IMR-90 (cell line): Measurements from ENCODE around the gene VASN. TPM values are rescaled to one million over a fixed set of nuclear protein-coding genes. Genes with fewer than 3 reads are reported as not detected.

Experiments used
- ATAC-seq: fragments of 200-7000 bp; cut with Tn5 transposase; 2 replicates; pipeline ENCODE4 v1.9.1; 2020; ENCODE audit warnings: low read depth, mild to moderate bottlenecking, moderate library complexity
- BruUV-seq: library from RNA; stranded (reverse); fragments of 400-500 nt; replicated peaks from 2 replicates; lab custom pipeline; 2021; lab: Mats Ljungman, UMichigan
- CTCF ChIA-PET: fragments of 300-600 bp; formaldehyde crosslinking; extraction: SDS; loops from one replicate; lab custom pipeline; 2021; ENCODE audit warnings: antibody characterized with exemption; lab: Yijun Ruan, JAX
- POLR2A ChIA-PET: fragments of 300-600 bp; sonication (Branson Sonifier 250); formaldehyde crosslinking; loops from one replicate; lab custom pipeline; 2022; ENCODE audit warnings: antibody characterized with exemption; ENCODE audit not compliant: unreplicated experiment; lab: Charles Lee
- DNase-seq: peaks from one replicate; pipeline ENCODE4 v3.0.0; 2013
- H2AFZ ChIP-seq: replicated peaks from 2 replicates; pipeline ENCODE3; 2013; ENCODE audit warnings: low read length, mild to moderate bottlenecking; ENCODE audit not compliant: poor library complexity
- H2AK5ac ChIP-seq: 2 replicates; pipeline ENCODE4 v1.6.1; 2013; ENCODE audit warnings: low read depth, low read length, inconsistent platforms
- H2AK9ac ChIP-seq: replicated peaks from 2 replicates; pipeline ENCODE3; 2013; ENCODE audit warnings: mild to moderate bottlenecking, low read depth, low read length, moderate library complexity; ENCODE audit not compliant: poor library complexity
- H2BK120ac ChIP-seq: 2 replicates; pipeline ENCODE4 v1.6.1; 2013; ENCODE audit warnings: low read depth, low read length, inconsistent platforms
- H2BK15ac ChIP-seq: 3 replicates; pipeline ENCODE4 v1.6.1; 2013; ENCODE audit warnings: low read depth, low read length, inconsistent platforms
- H2BK20ac ChIP-seq: 2 replicates; pipeline ENCODE4 v1.6.1; 2013; ENCODE audit warnings: low read depth, mild to moderate bottlenecking, inconsistent platforms, low read length, moderate library complexity
- H2BK5ac ChIP-seq: 2 replicates; pipeline ENCODE4 v1.6.1; 2013; ENCODE audit warnings: mild to moderate bottlenecking, low read depth, low read length, inconsistent platforms; ENCODE audit not compliant: poor library complexity, severe bottlenecking
- H3K14ac ChIP-seq: replicated peaks from 2 replicates; pipeline ENCODE4 v1.6.1; 2013; ENCODE audit warnings: low read depth, low read length, inconsistent platforms
- H3K18ac ChIP-seq: 2 replicates; pipeline ENCODE4 v1.6.1; 2013; ENCODE audit warnings: low read depth, low read length, control low read depth
- H3K23ac ChIP-seq: 2 replicates; pipeline ENCODE4 v1.6.1; 2013; ENCODE audit warnings: low read depth, low read length, inconsistent platforms
- H3K27ac ChIP-seq: 2 replicates; pipeline ENCODE4 v1.5.1; 2013; ENCODE audit warnings: mild to moderate bottlenecking, control low read depth, low read length; ENCODE audit not compliant: insufficient read depth
- H3K27me3 ChIP-seq: 2 replicates; pipeline ENCODE4 v1.6.1; 2013; ENCODE audit warnings: low read length; ENCODE audit not compliant: control insufficient read depth, insufficient read depth
- H3K36me3 ChIP-seq: 2 replicates; pipeline ENCODE4 v1.6.1; 2013; ENCODE audit warnings: low read length, mixed read lengths; ENCODE audit not compliant: control insufficient read depth, insufficient read depth
- H3K4ac ChIP-seq: 2 replicates; pipeline ENCODE4 v1.6.1; 2013; ENCODE audit warnings: low read depth, low read length, inconsistent platforms
- H3K4me1 ChIP-seq: 2 replicates; pipeline ENCODE4 v1.6.1; 2013; ENCODE audit warnings: low read length, mixed read lengths; ENCODE audit not compliant: control insufficient read depth, insufficient read depth
- H3K4me2 ChIP-seq: 2 replicates; pipeline ENCODE4 v1.6.1; 2013; ENCODE audit warnings: low read depth, mild to moderate bottlenecking, control low read depth, low read length, moderate library complexity
- H3K4me3 ChIP-seq: 2 replicates; pipeline ENCODE4 v1.5.1; 2013; ENCODE audit warnings: low read depth, mild to moderate bottlenecking, control low read depth, low read length, moderate library complexity; ENCODE audit not compliant: insufficient read depth
- H3K56ac ChIP-seq: 2 replicates; pipeline ENCODE4 v1.6.1; 2013; ENCODE audit warnings: low read length, inconsistent platforms; ENCODE audit not compliant: insufficient read depth; ENCODE audit errors: extremely low read depth
- H3K79me1 ChIP-seq, 2 experiments: 2 replicates each; pipeline ENCODE4 v1.6.1; 2013; ENCODE audit warnings: low read length in 2 of 2, inconsistent platforms in 1 of 2, low read depth in 1 of 2
- H3K9ac ChIP-seq: 2 replicates; pipeline ENCODE4 v1.6.1; 2013; ENCODE audit warnings: low read depth, low read length, control low read depth
- H3K9me1 ChIP-seq: 2 replicates; pipeline ENCODE4 v1.6.1; 2013; ENCODE audit warnings: low read length, inconsistent platforms; ENCODE audit not compliant: insufficient read depth
- H3K9me3 ChIP-seq: 2 replicates; pipeline ENCODE4 v1.6.1; 2013; ENCODE audit warnings: low read length; ENCODE audit not compliant: control insufficient read depth, insufficient read depth
- H4K20me1 ChIP-seq: 2 replicates; pipeline ENCODE4 v1.6.1; 2013; ENCODE audit warnings: low read length, inconsistent platforms; ENCODE audit not compliant: insufficient read depth
- H4K5ac ChIP-seq: 2 replicates; pipeline ENCODE4 v1.6.1; 2013; ENCODE audit warnings: mild to moderate bottlenecking, low read depth, low read length, control low read depth
- H4K8ac ChIP-seq, 2 experiments: 2 replicates each; pipeline ENCODE4 v1.6.1; 2013; ENCODE audit warnings: low read depth in 2 of 2, low read length in 2 of 2, control low read depth in 1 of 2, inconsistent platforms in 1 of 2
- H4K91ac ChIP-seq: 2 replicates; pipeline ENCODE4 v1.6.1; 2013; ENCODE audit warnings: low read depth, low read length, inconsistent platforms; ENCODE audit not compliant: insufficient read depth
- BHLHE40 ChIP-seq: fragments of 150-350 bp; IDR thresholded peaks from 2 replicates; pipeline ENCODE4 v1.6.1; 2016; ENCODE audit warnings: mild to moderate bottlenecking, low read depth, low read length
- CEBPB ChIP-seq: IDR thresholded peaks from 2 replicates; pipeline ENCODE4 v1.6.1; 2012; ENCODE audit warnings: low read depth, low read length, improper control_type of control experiment
- CHD1 ChIP-seq: IDR thresholded peaks from 2 replicates; pipeline ENCODE4 v1.6.1; 2012; ENCODE audit warnings: low read depth, low read length, improper control_type of control experiment
- CTCF ChIP-seq: conservative IDR thresholded peaks from 2 replicates; pipeline ENCODE4 v1.5.1; 2012; ENCODE audit warnings: mild to moderate bottlenecking, low read depth, low read length, improper control_type of control experiment
- ELK1 ChIP-seq: fragments of 150-350 bp; IDR thresholded peaks from 2 replicates; pipeline ENCODE4 v1.6.1; 2016; ENCODE audit warnings: low read depth, mild to moderate bottlenecking, low read length, moderate library complexity, borderline replicate concordance
- FOS ChIP-seq: fragments of 150-350 bp; IDR thresholded peaks from 2 replicates; pipeline ENCODE4 v1.6.1; 2016; ENCODE audit warnings: low read depth, low read length
- MAFK ChIP-seq: IDR thresholded peaks from 2 replicates; pipeline ENCODE4 v1.6.1; 2012; ENCODE audit warnings: low read depth, low read length, improper control_type of control experiment
- MAZ ChIP-seq: IDR thresholded peaks from 2 replicates; pipeline ENCODE4 v1.6.1; 2012; ENCODE audit warnings: low read depth, mild to moderate bottlenecking, low read length, improper control_type of control experiment, moderate library complexity, borderline replicate concordance
- MXI1 ChIP-seq: IDR thresholded peaks from 2 replicates; pipeline ENCODE4 v1.6.1; 2012; ENCODE audit warnings: low read depth, mild to moderate bottlenecking, low read length, moderate library complexity, borderline replicate concordance
- NFE2L2 ChIP-seq: fragments of 150-350 bp; IDR thresholded peaks from 2 replicates; pipeline ENCODE4 v1.6.1; 2016; ENCODE audit warnings: low read depth, mild to moderate bottlenecking, low read length
- RFX5 ChIP-seq: IDR thresholded peaks from 2 replicates; pipeline ENCODE4 v1.8.0; 2012; ENCODE audit warnings: low read depth, mild to moderate bottlenecking, low read length, moderate library complexity
- SMC3 ChIP-seq: fragments of 150-350 bp; IDR thresholded peaks from 2 replicates; pipeline ENCODE4 v1.6.1; 2016; ENCODE audit warnings: low read depth, mild to moderate bottlenecking, antibody characterized with exemption, low read length, moderate library complexity
- USF2 ChIP-seq: fragments of 150-350 bp; IDR thresholded peaks from 2 replicates; pipeline ENCODE4 v1.6.1; 2017; ENCODE audit warnings: mild to moderate bottlenecking, antibody characterized with exemption, low read length, low read depth
- WGBS, 2 experiments: methylation state at CpG; one replicate each; pipeline versions ENCODE4 v1.1.5 to v1.1.7; 2013; ENCODE audit warnings: missing lambda C conversion rate in 2 of 2; ENCODE audit not compliant: insufficient read length in 1 of 2; ENCODE audit errors: extremely low coverage in 2 of 2; 5-methylcytosine and 5-hydroxymethylcytosine counted together
- dilution Hi-C: fragments of 300-500 bp; cut with HindIII; formaldehyde crosslinking; loops from one replicate; pipeline ENCODE4 v1.14.3; 2018; ENCODE audit warnings: low sequenced_read_pairs; ENCODE audit not compliant: unreplicated experiment
- in situ Hi-C: fragments of 300-500 bp; cut with MboI; formaldehyde crosslinking; loops from 3 replicates; pipeline ENCODE4 v1.14.3; 2019; ENCODE audit warnings: low sequenced_read_pairs, inconsistent platforms, mixed read lengths
- intact Hi-C: fragments of 100-400 bp; cut with micrococcal nuclease; formaldehyde crosslinking; loops from 2 replicates; pipeline ENCODE4 v1.10.0; 2022
- polyA plus RNA-seq, 3 experiments: library from polyadenylated mRNA; depleted of rRNA; stranded (reverse); fragments of >200 nt; gene quantifications; 2 replicates each; pipeline ENCODE4 v1.2.3, GENCODE V29; 2012; ENCODE audit warnings: low replicate concordance in 1 of 3
- total RNA-seq: library from RNA; depleted of rRNA; stranded (reverse); fragments of >200 nt; gene quantifications from 2 replicates; pipeline ENCODE4 v1.2.3, GENCODE V29; 2012

The VASN gene
- total and polyA plus RNA-seq, 2 of the 4 experiments (the other 2 are of a cell fraction) = 9.3 to 87.2 TPM

- TF ChIP-seq MXI1 (no peak), CTCF (no peak), FOS (no peak), CEBPB (no peak), SMC3 (no peak), NFE2L2 (no peak), MAZ (no peak), USF2 (no peak), RFX5 (no peak), CHD1 (no peak), ELK1 (no peak), MAFK (no peak), BHLHE40 (no peak)
- Histone ChIP-seq H2BK20ac (no peak overlapping the region), H3K4me2 (no peak overlapping the region), H3K4me1 (peaks cover 34% of the 10 kb centered on the region), H3K9ac (no peak overlapping the region), H3K23ac (no peak overlapping the region), H3K4me3 (no peak overlapping the region), H3K27ac (no peak overlapping the region), H3K4ac (no peak overlapping the region; the same call in 1 of the 2 replicates), H4K5ac (no peak overlapping the region), H2BK5ac (peak overlapping the region; percentile 26), H3K9me1 (peaks cover 12% of the 10 kb centered on the region), H3K9me3 (no peaks in the 10 kb centered on the region), H3K79me1 (peaks cover 2 to 78% of the 10 kb centered on the region in 2 experiments; a peak in 3 of 4 replicates), H2AFZ (peak overlapping the region; percentile 69), H3K18ac (no peak overlapping the region), H3K36me3 (peaks cover 51% of the 10 kb centered on the region), H2AK9ac (peak overlapping the region; percentile 33), H2BK120ac (no peak overlapping the region), H3K27me3 (no peaks in the 10 kb centered on the region), H4K20me1 (peaks cover 97% of the 10 kb centered on the region), H2BK15ac (no peak overlapping the region), H4K91ac (no peak overlapping the region), H2AK5ac (0 out of 2 replicates have a peak overlapping the region, but pooled peaks have one; percentile 12), H3K14ac (no peak overlapping the region), H3K56ac (no peak overlapping the region), H4K8ac (no peak overlapping the region)
- DNase-seq (no peak), ATAC-seq (no peak)
- POLR2A ChIA-PET = interaction anchor here (1.3 kb wide), 1 partner anchor 9 kb away, joined by 4 read pairs; no protein-coding TSS in a partner anchor
- WGBS, 2 experiments = 93% methylated on average over 3 of the region's 12 CpGs; no CpG with 5 or more reads in 1 of the 2 experiments
- intact Hi-C loops (no loop called here), dilution Hi-C loops (no loop called here), in situ Hi-C loops (no loop called here)
- no TSS peak for BruUV-seq
- CTCF ChIA-PET = no interaction called here
Observed at GRCh38 chr16:4377573-4378154, 6.0 kb downstream of the VASN start.
